SH-SY5Y (cell line): ENCODE results near the gene ZNF547.

Experiments used
- GATA2 ChIP-seq: IDR thresholded peaks from 2 replicates; pipeline ENCODE4 v1.6.1; 2011; ENCODE audit warnings: mild to moderate bottlenecking, low read depth, low read length
- GATA3 ChIP-seq: IDR thresholded peaks from 2 replicates; pipeline ENCODE4 v1.6.1; 2011; ENCODE audit warnings: low read depth, mild to moderate bottlenecking, low read length, moderate library complexity

Gene ZNF547

GRCh38 chr19:57362997-57363687 lies at the start of gene ZNF547, which contains the start of gene TRAPPC2B:
ZNF547 (plus strand) TSS chr19:57363551; CDS start chr19:57368556, 5,005 bp downstream.
TRAPPC2B (plus strand) TSS chr19:57363551; CDS start chr19:57364834, 1,283 bp downstream.
- TF ChIP-seq GATA2 (no peak), GATA3 (no peak)

- TF ChIP-seq GATA2 (no peak), GATA3 (no peak)
Observed at GRCh38 chr19:57314146-57314545, 49.2 kb upstream of the ZNF547 start.

- no peak for TF ChIP-seq GATA2
Observed at GRCh38 chr19:57317503-57317902, 45.8 kb upstream of the ZNF547 start.

DNA sequence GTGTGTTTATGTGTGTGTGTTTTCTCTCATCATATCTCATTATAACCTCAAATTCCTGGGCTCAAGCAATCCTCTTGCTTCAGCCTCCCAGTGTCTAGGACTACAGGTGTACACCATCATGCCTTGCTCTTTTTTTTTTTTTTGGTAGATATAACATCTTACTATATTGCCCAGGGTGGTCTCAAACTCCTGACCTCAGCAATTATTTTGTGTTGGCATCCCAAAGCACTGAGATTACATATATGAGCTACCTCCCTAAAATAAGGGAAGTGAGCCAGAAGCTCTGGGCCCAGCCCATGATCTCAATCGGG lies 43.5 kb upstream of the ZNF547 start:
- no peak for TF ChIP-seq GATA3

DNA sequence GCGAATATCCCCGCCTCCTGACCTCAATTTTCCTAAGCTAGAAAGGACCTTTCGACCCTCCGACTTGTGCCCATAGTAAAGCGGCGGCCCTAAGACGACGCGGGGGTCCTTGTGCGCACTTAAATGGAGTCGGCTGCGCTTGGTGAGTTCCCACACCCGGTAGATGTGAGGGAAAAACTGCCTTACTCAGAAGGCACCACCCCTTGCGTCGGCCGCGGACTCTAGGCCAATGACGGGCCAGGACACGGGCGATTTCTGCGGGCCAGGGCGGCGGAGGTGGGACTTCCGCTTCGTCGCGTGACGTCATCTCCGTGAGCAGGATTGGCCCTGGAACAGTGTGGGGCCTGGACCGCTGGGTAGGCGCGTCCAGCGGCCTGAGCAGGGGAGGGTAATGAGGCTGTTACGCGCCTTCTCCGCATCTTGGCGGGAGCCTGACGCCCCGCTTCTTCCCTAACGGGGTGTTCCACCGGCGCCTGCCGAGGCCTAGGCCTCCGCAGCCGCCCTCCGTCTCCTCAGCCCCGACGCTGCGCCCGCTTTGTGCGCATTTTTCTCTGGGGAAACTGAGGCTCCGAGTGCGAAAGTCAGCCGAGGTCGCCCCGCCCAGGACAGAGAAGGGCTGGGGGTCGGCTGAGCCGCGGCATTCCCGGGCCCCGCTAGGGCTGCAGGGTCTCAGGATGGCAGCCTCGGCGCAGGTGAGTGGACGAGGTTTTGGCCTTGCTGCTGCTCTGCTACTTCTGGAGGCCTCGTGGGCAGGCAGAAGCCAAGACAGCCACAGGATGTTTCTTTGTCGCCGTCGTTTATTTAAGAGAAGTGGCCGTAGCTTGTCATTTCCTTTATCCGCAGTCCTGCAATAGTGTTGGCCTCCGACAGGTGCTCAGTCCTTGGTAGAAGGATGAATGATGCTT lies 42.9 kb upstream of the ZNF547 start, which contains the start of gene ZNF543:
TSS of gene ZNF543 (plus strand) at position 293 of the 905 bp plus-strand sequence. CDS start at position 675, 382 bp downstream.
- TF ChIP-seq GATA2 (no peak), GATA3 (no peak)

DNA sequence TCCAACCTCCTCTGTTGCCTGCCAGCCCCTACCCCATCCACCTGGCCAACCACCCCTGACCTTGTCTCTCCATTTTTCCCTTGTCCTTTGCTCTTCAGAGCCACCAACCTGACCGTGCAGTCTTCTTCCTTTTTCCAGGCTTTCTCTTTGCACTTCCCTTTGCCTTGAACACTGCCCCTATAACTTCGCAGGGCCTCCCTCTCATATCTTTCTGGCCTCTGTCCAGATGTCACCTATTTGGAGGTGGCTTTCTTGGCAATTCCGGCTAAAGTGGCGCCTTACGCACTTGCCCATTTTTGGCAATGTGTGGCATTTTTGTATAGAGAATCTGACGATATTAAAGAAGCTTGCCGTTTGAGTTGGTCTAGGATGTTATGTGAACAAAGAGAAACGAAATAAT lies 42.2 kb upstream of the ZNF547 start:
- TF ChIP-seq GATA2 (no peak), GATA3 (no peak)

DNA sequence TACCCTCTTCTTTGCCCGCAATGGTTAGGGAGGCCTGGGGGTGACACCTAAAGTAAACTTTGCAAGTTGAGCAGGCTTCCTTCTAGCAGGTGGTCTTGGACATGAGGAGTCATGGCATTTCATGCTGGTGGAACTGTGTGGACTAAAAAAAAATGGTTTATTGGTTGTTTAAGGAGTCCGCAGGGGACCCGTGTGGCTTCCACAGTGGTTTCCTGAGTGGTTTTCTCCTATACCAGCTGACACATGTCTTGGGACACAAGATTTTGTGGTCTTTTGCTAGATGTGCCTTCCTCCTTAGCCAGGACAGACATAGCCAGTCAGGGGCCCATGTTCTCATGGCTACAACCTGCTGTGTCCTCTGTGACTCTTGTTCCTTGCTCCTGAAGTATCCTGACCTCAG lies 41.6 kb upstream of the ZNF547 start:
- TF ChIP-seq GATA3 (no peak), GATA2 (no peak)

GRCh38 chr19:57324992-57325391 lies 38.4 kb upstream of the ZNF547 start:
- TF ChIP-seq GATA2 (no peak), GATA3 (no peak)

DNA sequence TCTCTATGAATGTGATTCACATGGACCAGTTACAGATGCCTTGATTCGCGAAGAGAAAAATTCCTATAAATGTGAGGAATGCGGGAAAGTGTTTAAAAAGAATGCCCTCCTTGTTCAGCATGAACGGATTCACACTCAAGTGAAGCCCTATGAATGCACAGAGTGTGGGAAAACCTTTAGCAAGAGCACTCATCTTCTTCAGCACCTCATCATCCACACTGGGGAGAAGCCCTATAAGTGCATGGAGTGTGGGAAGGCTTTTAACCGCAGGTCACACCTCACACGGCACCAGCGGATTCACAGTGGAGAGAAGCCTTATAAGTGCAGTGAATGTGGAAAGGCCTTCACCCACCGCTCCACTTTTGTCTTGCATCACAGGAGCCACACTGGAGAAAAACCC lies 35.4 kb upstream of the ZNF547 start:
- TF ChIP-seq GATA3 (no peak), GATA2 (no peak)

DNA sequence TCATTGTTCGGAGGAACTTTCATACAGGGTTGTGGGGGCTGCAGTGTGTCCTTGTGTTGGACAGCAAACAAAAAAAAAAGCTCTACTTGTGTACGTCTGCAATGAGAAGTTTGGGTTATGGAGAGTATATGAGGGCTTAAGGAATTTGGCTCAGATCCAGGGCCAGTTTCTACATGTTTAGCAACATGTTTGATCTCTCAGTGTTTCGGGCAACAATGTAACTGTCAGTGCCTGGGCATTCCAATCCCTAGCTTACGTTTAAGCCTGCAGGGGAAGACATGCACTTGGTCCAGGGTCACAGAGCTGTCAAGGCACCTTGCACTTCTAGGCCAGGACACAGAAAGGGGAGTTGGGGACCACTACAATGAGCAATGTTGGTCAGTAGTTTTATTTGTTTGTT lies 29.2 kb upstream of the ZNF547 start:
- TF ChIP-seq GATA2 = no peak
- no peak for TF ChIP-seq GATA3

- TF ChIP-seq GATA3 (no peak), GATA2 (no peak)
Observed at GRCh38 chr19:57338877-57339276, 24.5 kb upstream of the ZNF547 start.

GRCh38 chr19:57342582-57342981 lies 20.8 kb upstream of the ZNF547 start:
- no peak for TF ChIP-seq GATA2
- no peak for TF ChIP-seq GATA3

GRCh38 chr19:57348136-57348535 lies 15.2 kb upstream of the ZNF547 start:
- TF ChIP-seq GATA2 (no peak), GATA3 (no peak)

- no peak for TF ChIP-seq GATA2
- TF ChIP-seq GATA3 = no peak
Observed at GRCh38 chr19:57350877-57351805, 12.2 kb upstream of the ZNF547 start, which contains the start of gene ZNF304. ZNF304 (plus strand) TSS chr19:57351271; CDS start chr19:57351665, 394 bp downstream.
